ENCODE results near the gene AGTRAP. TPM values are rescaled to one million over a fixed set of nuclear protein-coding genes. Genes with fewer than 3 reads are reported as not detected.

The AGTRAP gene
- total and polyA plus RNA-seq, 2 of the 4 experiments (the other 2 are of a cell fraction), result 21.5 to 57.7 TPM

GRCh38 chr1:11711490-11711889 lies 24.4 kb upstream of the AGTRAP start:
- Histone ChIP-seq H3K79me1 (ENCODE audit: low read depth in 1 of 2, low read length in 2 of 2) (no peaks in the 10 kb centered on the region), H4K8ac (ENCODE audit: low read depth in 2 of 2, low read length in 2 of 2) (no peak overlapping the region), H3K27ac (ENCODE audit: insufficient read depth, low read length) (no peak overlapping the region), H3K4me2 (ENCODE audit: low read depth, low read length) (no peak overlapping the region), H3K36me3 (ENCODE audit: control insufficient read depth, insufficient read depth, low read length) (no peaks in the 10 kb centered on the region), H4K20me1 (ENCODE audit: insufficient read depth, low read length) (no peaks in the 10 kb centered on the region), H2BK20ac (ENCODE audit: low read depth, low read length) (no peak overlapping the region), H3K9me3 (ENCODE audit: control insufficient read depth, insufficient read depth, low read length) (no peaks in the 10 kb centered on the region), H3K4me3 (ENCODE audit: insufficient read depth, low read depth, low read length) (no peak overlapping the region), H4K91ac (ENCODE audit: insufficient read depth, low read depth, low read length) (no peak overlapping the region), H3K27me3 (ENCODE audit: control insufficient read depth, insufficient read depth, low read length) (peaks cover 21% of the 10 kb centered on the region), H2AK9ac (replicated peaks; ENCODE audit: low read depth, low read length, poor library complexity) (no peak overlapping the region), H2AFZ (replicated peaks; ENCODE audit: low read length, poor library complexity) (no peak overlapping the region), H3K9ac (ENCODE audit: low read depth, low read length) (no peak overlapping the region), H3K23ac (ENCODE audit: low read depth, low read length) (no peak overlapping the region), H3K4me1 (ENCODE audit: control insufficient read depth, insufficient read depth, low read length) (no peaks in the 10 kb centered on the region), H3K4ac (ENCODE audit: low read depth, low read length) (no peak overlapping the region), H3K18ac (ENCODE audit: low read depth, low read length) (no peak overlapping the region), H4K5ac (ENCODE audit: low read depth, low read length) (no peak overlapping the region), H2BK15ac (ENCODE audit: low read depth, low read length) (no peak overlapping the region), H2AK5ac (ENCODE audit: low read depth, low read length) (no peak overlapping the region), H3K56ac (ENCODE audit: extremely low read depth, insufficient read depth, low read length) (no peak overlapping the region), H3K14ac (replicated peaks; ENCODE audit: low read depth, low read length) (no peak overlapping the region), H2BK120ac (ENCODE audit: low read depth, low read length) (no peak overlapping the region), H2BK5ac (ENCODE audit: low read depth, low read length, poor library complexity, severe bottlenecking) (no peak overlapping the region), H3K9me1 (ENCODE audit: insufficient read depth, low read length) (no peaks in the 10 kb centered on the region)
- TF ChIP-seq USF2 (IDR thresholded peaks at IDR 0.05; ENCODE audit: low read depth, low read length) (no peak), RFX5 (IDR thresholded peaks at IDR 0.05; ENCODE audit: low read depth, low read length) (no peak), RAD21 (IDR thresholded peaks at IDR 0.05; ENCODE audit: low read length) (no peak), CTCF (conservative IDR thresholded peaks at IDR 0.05; ENCODE audit: low read depth, low read length) (no peak), POLR2A (IDR thresholded peaks at IDR 0.05; ENCODE audit: low read depth, low read length) (no peak), BHLHE40 (IDR thresholded peaks at IDR 0.05; ENCODE audit: low read depth, low read length) (no peak), MAZ (IDR thresholded peaks at IDR 0.05; ENCODE audit: borderline replicate concordance, low read depth, low read length) (no peak), CHD1 (IDR thresholded peaks at IDR 0.05; ENCODE audit: low read depth, low read length) (no peak), MXI1 (IDR thresholded peaks at IDR 0.05; ENCODE audit: borderline replicate concordance, low read depth, low read length) (no peak), NFE2L2 (IDR thresholded peaks at IDR 0.05; ENCODE audit: low read depth, low read length) (no peak), CEBPB (IDR thresholded peaks at IDR 0.05; ENCODE audit: low read depth, low read length) (no peak), ELK1 (IDR thresholded peaks at IDR 0.05; ENCODE audit: borderline replicate concordance, low read depth, low read length) (no peak), FOS (IDR thresholded peaks at IDR 0.05; ENCODE audit: low read depth, low read length) (no peak), SMC3 (IDR thresholded peaks at IDR 0.05; ENCODE audit: low read depth, low read length) (no peak), RCOR1 (IDR thresholded peaks at IDR 0.05; ENCODE audit: insufficient replicate concordance, low read length) (no peak), MAFK (IDR thresholded peaks at IDR 0.05; ENCODE audit: low read depth, low read length) (no peak)
- dilution Hi-C loops (cut with HindIII; ENCODE audit: low sequenced_read_pairs, unreplicated experiment), result no loop called here
- whole genome bisulfite sequencing, 2 experiments (ENCODE audit: extremely low coverage in 2 of 2, insufficient read length in 1 of 2), result 100% methylated on average over 2 of the region's 5 CpGs; no CpG with 5 or more reads in 1 of the 2 experiments
- CTCF ChIA-PET, result no interaction called here
- ATAC-seq (ENCODE audit: low read depth), result no peak
- no peak for DNase-seq
- BruUV-seq (replicated peaks), result no TSS peak
- intact Hi-C loops (cut with micrococcal nuclease), result no loop called here
- POLR2A ChIA-PET (ENCODE audit: unreplicated experiment), result no interaction called here
- in situ Hi-C loops (cut with MboI; ENCODE audit: low sequenced_read_pairs), result no loop called here

All from IMR-90 (cell line).